PC-9 (cell line): ENCODE results near the gene TMEM178A. TPM values are rescaled to one million over a fixed set of nuclear protein-coding genes. Genes with fewer than 3 reads are reported as not detected.

Experiments
- BruUV-seq: library from RNA; stranded (reverse); fragments of 400-500 nt; replicated peaks from 2 replicates; lab custom pipeline; 2021; lab: Mats Ljungman, UMichigan
- CTCF ChIA-PET: fragments of 300-600 bp; sonication (Branson Sonifier 250); formaldehyde crosslinking; loops from one replicate; lab custom pipeline; 2022; ENCODE audit warnings: antibody characterized with exemption; lab: Charles Lee
- POLR2A ChIA-PET: fragments of 300-600 bp; sonication (Branson Sonifier 250); formaldehyde crosslinking; loops from one replicate; lab custom pipeline; 2022; ENCODE audit warnings: antibody characterized with exemption; ENCODE audit not compliant: unreplicated experiment; lab: Charles Lee
- DNase-seq, 2 experiments: peaks; one replicate each; pipeline versions ENCODE4 v3.0.0 to v3.0.0-alpha.2; 2015 to 2022; ENCODE audit warnings: mixed read lengths in 1 of 2
- H2AFZ ChIP-seq: fragments of 200-600 bp; sonication (generic); 2 replicates; pipeline ENCODE4 v1.8.1; 2017; ENCODE audit warnings: antibody characterized with exemption
- H3F3A ChIP-seq: fragments of 200-600 bp; sonication (generic); 2 replicates; pipeline ENCODE4 v1.8.1; 2017; ENCODE audit warnings: antibody characterized with exemption, mild to moderate bottlenecking, low read depth; ENCODE audit not compliant: insufficient read depth
- H3K27ac ChIP-seq: fragments of 200-600 bp; sonication (generic); 2 replicates; pipeline ENCODE4 v1.6.1; 2016; ENCODE audit warnings: mixed run types
- H3K27me3 ChIP-seq: fragments of 200-600 bp; sonication (generic); 2 replicates; pipeline ENCODE4 v1.6.1; 2016; ENCODE audit warnings: low read depth, mixed run types; ENCODE audit not compliant: insufficient read depth
- H3K36me3 ChIP-seq: fragments of 200-600 bp; sonication (generic); 2 replicates; pipeline ENCODE4 v1.6.1; 2016; ENCODE audit warnings: low read depth, mixed run types
- H3K4me1 ChIP-seq: fragments of 200-600 bp; sonication (generic); replicated peaks from 2 replicates; pipeline ENCODE4 v1.6.1; 2016; ENCODE audit warnings: mixed run types; ENCODE audit not compliant: insufficient read depth
- H3K4me2 ChIP-seq: fragments of 200-600 bp; sonication (generic); 2 replicates; pipeline ENCODE4 v1.6.1; 2017; ENCODE audit warnings: mixed run types
- H3K4me3 ChIP-seq: fragments of 200-600 bp; sonication (generic); 2 replicates; pipeline ENCODE4 v1.6.1; 2016; ENCODE audit warnings: mixed run types
- H3K79me2 ChIP-seq: fragments of 200-600 bp; sonication (generic); 2 replicates; pipeline ENCODE4 v1.6.1; 2017; ENCODE audit warnings: low read depth, mixed run types
- H3K9me2 ChIP-seq: fragments of 200-600 bp; sonication (generic); 2 replicates; pipeline ENCODE4 v1.8.1; 2017; ENCODE audit warnings: mild to moderate bottlenecking; ENCODE audit not compliant: insufficient read depth
- H3K9me3 ChIP-seq: fragments of 200-600 bp; sonication (generic); 2 replicates; pipeline ENCODE4 v1.8.1; 2016; ENCODE audit warnings: low read depth; ENCODE audit not compliant: insufficient read depth
- H4K20me1 ChIP-seq: fragments of 200-600 bp; sonication (generic); 2 replicates; pipeline ENCODE4 v1.8.1; 2017; ENCODE audit not compliant: insufficient read depth
- CTCF ChIP-seq: fragments of 200-600 bp; sonication (generic); conservative IDR thresholded peaks from 2 replicates; pipeline ENCODE4 v1.6.1; 2017; ENCODE audit warnings: mixed run types, antibody characterized with exemption, mild to moderate bottlenecking, moderate library complexity
- EZH2 ChIP-seq: fragments of 200-600 bp; sonication (generic); IDR thresholded peaks from 2 replicates; pipeline ENCODE4 v1.8.0; 2017; ENCODE audit warnings: antibody characterized with exemption, low read depth
- intact Hi-C: fragments of 100-400 bp; cut with micrococcal nuclease; formaldehyde crosslinking; loops from one replicate; pipeline ENCODE4 v1.10.0; 2022; ENCODE audit not compliant: unreplicated experiment
- total RNA-seq: library from RNA; stranded (reverse); gene quantifications from 2 replicates; pipeline ENCODE4 v1.2.3, GENCODE V29; 2021

Gene TMEM178A
- total RNA-seq, 1 experiment from 2014 or later: 2.8 TPM

DNA sequence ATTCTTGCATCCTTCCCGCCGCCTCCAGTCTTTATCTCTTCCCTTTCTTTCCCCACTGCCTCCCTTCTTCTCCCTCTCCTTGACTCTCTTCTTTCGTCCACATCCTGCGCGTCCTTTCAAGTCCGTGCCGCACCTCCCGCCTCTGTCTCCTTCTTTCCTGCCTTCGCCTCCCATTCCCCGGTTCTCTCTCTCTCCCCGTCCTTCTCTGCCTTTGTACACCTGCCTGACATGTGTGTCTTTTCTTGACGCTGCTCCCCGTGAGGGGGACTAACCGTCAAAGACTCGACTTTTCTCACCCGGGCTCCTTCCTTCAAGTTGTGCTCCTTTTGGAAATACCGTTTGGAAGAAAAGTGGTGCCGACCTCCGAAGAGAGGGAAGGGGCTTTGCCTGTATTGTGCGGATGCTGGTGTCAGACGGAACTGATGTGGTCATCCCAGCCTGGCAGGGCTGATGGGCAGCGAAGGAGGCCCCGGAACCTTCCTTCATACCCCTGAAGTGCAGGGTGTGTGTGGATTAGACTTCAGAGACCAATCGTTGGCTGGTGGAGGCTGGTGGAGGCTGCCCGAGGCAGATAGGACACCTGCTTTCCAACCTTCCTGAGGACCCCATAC, 879 bp downstream of the TMEM178A start:
- Histone ChIP-seq H2AFZ (no peak overlapping the region), H3K79me2 (no peaks in the 10 kb centered on the region), H3K27me3 (0 out of 2 replicates have a peak, but pooled peaks cover 4% of the 10 kb centered on the region), H3K4me2 (no peak overlapping the region), H3K9me2 (no peaks in the 10 kb centered on the region), H3K27ac (no peak overlapping the region), H3F3A (no peaks in the 10 kb centered on the region), H4K20me1 (no peaks in the 10 kb centered on the region), H3K36me3 (no peaks in the 10 kb centered on the region), H3K9me3 (no peaks in the 10 kb centered on the region), H3K4me3 (no peak overlapping the region), H3K4me1 (no peaks in the 10 kb centered on the region)
- POLR2A ChIA-PET: no interaction called here
- no peak for TF ChIP-seq CTCF
- TF ChIP-seq EZH2: no peak
- CTCF ChIA-PET: no interaction called here
- intact Hi-C loops: no loop called here
- no TSS peak for BruUV-seq
- DNase-seq: no peak

- Histone ChIP-seq H3K36me3 (no peaks in the 10 kb centered on the region), H3K27ac (no peak overlapping the region), H2AFZ (no peak overlapping the region), H3K9me2 (no peaks in the 10 kb centered on the region), H3K4me1 (no peaks in the 10 kb centered on the region), H3K27me3 (0 out of 2 replicates have a peak, but pooled peaks cover 4% of the 10 kb centered on the region), H4K20me1 (no peaks in the 10 kb centered on the region), H3K4me3 (no peak overlapping the region), H3K79me2 (no peaks in the 10 kb centered on the region), H3K9me3 (no peaks in the 10 kb centered on the region), H3K4me2 (no peak overlapping the region), H3F3A (no peaks in the 10 kb centered on the region)
- ChIA-PET POLR2A (no interaction called here), CTCF (interaction anchor here (0.6 kb wide), 1 partner anchor 1004 kb away, joined by 4 read pairs; no protein-coding TSS in a partner anchor)
- no TSS peak for BruUV-seq
- DNase-seq: no peak
- TF ChIP-seq CTCF (no peak), EZH2 (no peak)
- intact Hi-C loops: no loop called here
Observed at GRCh38 chr2:39667104-39667885, 1.6 kb downstream of the TMEM178A start.

DNA sequence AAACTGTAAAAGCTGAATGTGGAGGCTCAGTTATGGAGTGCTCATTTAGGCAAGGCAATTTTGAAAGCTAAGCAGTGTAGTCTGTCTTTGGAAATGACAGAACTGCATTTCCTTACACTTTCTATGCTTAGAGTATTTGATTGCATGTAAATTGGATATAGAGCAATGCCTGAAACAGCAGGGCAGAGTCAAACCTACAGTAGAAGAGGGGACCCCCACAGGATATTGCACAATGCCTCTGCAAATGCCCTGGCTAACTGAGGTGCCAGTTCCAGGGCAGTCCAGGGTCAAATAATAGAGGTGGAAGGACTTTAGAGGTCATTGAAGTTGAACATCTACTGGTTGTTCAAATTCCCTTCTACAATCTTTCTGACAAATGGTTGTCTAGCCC, 2.2 kb downstream of the TMEM178A start:
- Histone ChIP-seq H2AFZ (no peak overlapping the region), H3K27me3 (0 out of 2 replicates have a peak, but pooled peaks cover 4% of the 10 kb centered on the region), H3K4me2 (no peak overlapping the region), H3K4me1 (no peaks in the 10 kb centered on the region), H3F3A (no peaks in the 10 kb centered on the region), H3K9me3 (no peaks in the 10 kb centered on the region), H3K4me3 (no peak overlapping the region), H3K36me3 (no peaks in the 10 kb centered on the region), H3K27ac (no peak overlapping the region), H3K9me2 (no peaks in the 10 kb centered on the region), H4K20me1 (no peaks in the 10 kb centered on the region), H3K79me2 (no peaks in the 10 kb centered on the region)
- no TSS peak for BruUV-seq
- no peak for TF ChIP-seq CTCF
- TF ChIP-seq EZH2: no peak
- CTCF ChIA-PET: interaction anchor here (0.6 kb wide), 1 partner anchor 1004 kb away, joined by 4 read pairs; no protein-coding TSS in a partner anchor
- POLR2A ChIA-PET: no interaction called here
- intact Hi-C loops: no loop called here
- DNase-seq: no peak
